HG03139 (cell line): ENCODE results near the gene DPPA2.
"Not testable (repeated sequence)": the region's sequence is repeated elsewhere in the genome, so short reads cannot be mapped to it uniquely, and the experiment has no call there.

Experiments
- ATAC-seq: cut with Tn5 transposase; IDR thresholded peaks from one replicate; pipeline ENCODE4 v1.9.1; 2021; ENCODE audit not compliant: unreplicated experiment

DPPA2 gene

GRCh38 chr3:109316162-109316730 lies at the start of gene DPPA2:
TSS of gene DPPA2 (minus strand) at chr3:109316517. CDS start at chr3:109314542, 1,975 bp downstream.
- no peak for ATAC-seq

GRCh38 chr3:109364088-109364487 lies 47.8 kb upstream of the DPPA2 start:
- no peak for ATAC-seq

GRCh38 chr3:109363634-109364033 lies 47.3 kb upstream of the DPPA2 start:
- no peak for ATAC-seq

- ATAC-seq: no peak
Measured at GRCh38 chr3:109362823-109363222, 46.5 kb upstream of the DPPA2 start.

- not testable (repeated sequence) for ATAC-seq
Measured at GRCh38 chr3:109358809-109359208, 42.5 kb upstream of the DPPA2 start.

GRCh38 chr3:109356442-109357155 lies 40.3 kb upstream of the DPPA2 start:
- ATAC-seq: no peak

- no peak for ATAC-seq
Measured at GRCh38 chr3:109355625-109356441, 39.5 kb upstream of the DPPA2 start.

- no peak for ATAC-seq
Measured at GRCh38 chr3:109353057-109353456, 36.7 kb upstream of the DPPA2 start.

GRCh38 chr3:109351231-109351630 lies 34.9 kb upstream of the DPPA2 start:
- ATAC-seq: no peak

- ATAC-seq: no peak
Measured at GRCh38 chr3:109346770-109347295, 30.5 kb upstream of the DPPA2 start.

GRCh38 chr3:109346099-109346498 lies 29.8 kb upstream of the DPPA2 start:
- no peak for ATAC-seq

GRCh38 chr3:109339714-109340648 lies 23.7 kb upstream of the DPPA2 start:
- no peak for ATAC-seq

GRCh38 chr3:109339197-109339596 lies 22.9 kb upstream of the DPPA2 start:
- no peak for ATAC-seq

GRCh38 chr3:109338322-109338721 lies 22.0 kb upstream of the DPPA2 start:
- ATAC-seq: no peak

GRCh38 chr3:109337393-109337792 lies 21.1 kb upstream of the DPPA2 start, which contains the start of gene DPPA4:
TSS of gene DPPA4 (minus strand) at chr3:109337546. CDS start at chr3:109337517, 29 bp downstream.
- no peak for ATAC-seq

- ATAC-seq: no peak
Measured at GRCh38 chr3:109336291-109336861, 20.1 kb upstream of the DPPA2 start.

GRCh38 chr3:109334572-109334971 lies 18.3 kb upstream of the DPPA2 start:
- no peak for ATAC-seq

GRCh38 chr3:109331692-109332091 lies 15.4 kb upstream of the DPPA2 start:
- no peak for ATAC-seq

GRCh38 chr3:109330405-109330804 lies 14.1 kb upstream of the DPPA2 start:
- no peak for ATAC-seq

GRCh38 chr3:109328202-109328601 lies 11.9 kb upstream of the DPPA2 start:
- no peak for ATAC-seq
